GM19025 (cell line): ENCODE measurements around the gene PAQR8.

Source experiments
- ATAC-seq: cut with Tn5 transposase; IDR thresholded peaks from one replicate; pipeline ENCODE4 v1.9.1; 2021; ENCODE audit warnings: mild to moderate bottlenecking, low read depth, moderate library complexity; ENCODE audit not compliant: unreplicated experiment

PAQR8 gene

DNA sequence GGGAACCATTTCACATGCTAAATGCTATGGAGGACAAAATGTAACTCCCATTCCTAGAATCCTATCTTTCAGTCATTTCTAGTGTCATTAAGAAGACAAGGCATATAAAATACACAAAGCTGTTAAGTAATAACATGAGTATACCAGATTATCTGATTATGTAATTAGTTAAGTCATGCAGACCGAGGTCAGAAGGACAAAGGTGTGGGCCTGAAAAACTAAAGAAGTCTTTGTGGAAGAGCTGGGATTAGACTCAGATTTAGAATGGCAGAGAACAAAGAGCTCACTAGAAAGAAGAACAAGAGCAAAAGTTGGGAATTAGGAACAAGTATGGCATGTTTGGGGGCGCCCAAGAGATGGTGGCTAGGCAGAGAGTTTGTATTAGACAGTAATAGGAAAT lies 95.1 kb downstream of the PAQR8 start:
- ATAC-seq, result no peak
